Ovary (tissue), 9 donors: ENCODE measurements around the gene CTNNBIP1. TPM values are rescaled to one million over a fixed set of nuclear protein-coding genes. Genes with fewer than 3 reads are reported as not detected.

ENCODE experiments used
- DNase-seq, 5 donors: peaks; one replicate each; pipeline ENCODE4 v3.0.0-alpha.2; 2019 to 2020
- H3K27ac ChIP-seq, 2 donors: fragments of 200-600 bp; one replicate each; pipeline versions ENCODE4 v1.5.1 to v1.8.0; 2019 to 2022
- H3K27me3 ChIP-seq: fragments of 200-600 bp; one replicate; pipeline ENCODE4 v1.8.0; 2022
- H3K36me3 ChIP-seq: fragments of 200-600 bp; sonication (generic); one replicate; pipeline ENCODE4 v1.5.1; 2019
- H3K4me1 ChIP-seq: one replicate; pipeline ENCODE4 v1.8.1; 2013; ENCODE audit warnings: mild to moderate bottlenecking, moderate library complexity; ENCODE audit not compliant: insufficient read depth
- H3K4me3 ChIP-seq: fragments of 200-600 bp; sonication (generic); one replicate; pipeline ENCODE4 v1.5.1; 2017
- H3K9me3 ChIP-seq, 2 donors: fragments of 200-600 bp in 1 of 2; sonication (generic) in 1 of 2; one replicate each; pipeline versions ENCODE4 v1.5.1 to v1.8.1; 2013 to 2019; ENCODE audit warnings: mild to moderate bottlenecking in 1 of 2, moderate library complexity in 1 of 2
- CTCF ChIP-seq, 3 donors: fragments of 450-650 bp in 2 of 3; fragments of 200-600 bp in 1 of 3; IDR thresholded peaks; one replicate each; pipeline versions ENCODE4 v1.5.1 to v1.8.0; 2016 to 2022; ENCODE audit warnings: antibody characterized with exemption in 3 of 3, mild to moderate bottlenecking in 1 of 3
- EP300 ChIP-seq: sonication (generic); formaldehyde crosslinking; IDR thresholded peaks from one replicate; pipeline ENCODE4 v1.6.1; 2017; ENCODE audit warnings: antibody characterized with exemption
- POLR2A ChIP-seq: fragments of 450-650 bp; IDR thresholded peaks from one replicate; pipeline ENCODE4 v1.6.1; 2017; ENCODE audit warnings: antibody characterized with exemption, mild to moderate bottlenecking, moderate library complexity
- whole genome bisulfite sequencing, 3 donors: extraction: QIAGEN DNeasy Blood & Tissue Kit in 1 of 3; methylation state at CpG; one replicate each; pipeline versions ENCODE4 v1.1.5 to v1.1.7; 2013 to 2017; 5-methylcytosine and 5-hydroxymethylcytosine counted together
- intact Hi-C, 4 donors: fragments of 100-400 bp; cut with DNase I; formaldehyde crosslinking; loops; one replicate each; pipeline versions ENCODE4 v1.11.0 to v1.15.1; 2022 to 2023
- polyA plus RNA-seq, 2 donors: library from polyadenylated mRNA; stranded (reverse); fragments of 200-250 nt in 1 of 2; fragments of 350-450 nt in 1 of 2; fragmentation: Illumina TruSeq in 1 of 2; extraction: RNeasy Lipid Tissue Mini Kit (QIAGEN cat#74804) in 1 of 2; gene quantifications; one replicate each; pipeline ENCODE4 v1.2.3, GENCODE V29; 2013 to 2014
- total RNA-seq, 7 donors: library from RNA; depleted of rRNA in 2 of 7; stranded (reverse); fragments of >200 nt in 2 of 7; fragmentation: NEBNext Ultra II Directional in 3 of 7; extraction: Animal tissue kit (Norgen Biotek cat#: 25700) in 3 of 7; gene quantifications; one replicate each; pipeline versions ENCODE4 v1.1.0 to v1.2.4, GENCODE V29; 2016 to 2023
- donor health status: DM: no; HTN: no; CAD: no; lungs with moderate emphysema.
- donor health status: DM: no; HTN: no; CAD: no.
- donor health status: Bipolar disorder and iron deficiency.
- donor health status: DM: yes; HTN: yes; CAD: no.
- donor health status: DM: no; HTN: no; CAD: no.
- donor health status: DM: yes; HTN: yes; CAD: no.

The CTNNBIP1 gene
- total and polyA plus RNA-seq, 9 donors, result 10.4 to 28.5 (median 20.7) TPM

DNA sequence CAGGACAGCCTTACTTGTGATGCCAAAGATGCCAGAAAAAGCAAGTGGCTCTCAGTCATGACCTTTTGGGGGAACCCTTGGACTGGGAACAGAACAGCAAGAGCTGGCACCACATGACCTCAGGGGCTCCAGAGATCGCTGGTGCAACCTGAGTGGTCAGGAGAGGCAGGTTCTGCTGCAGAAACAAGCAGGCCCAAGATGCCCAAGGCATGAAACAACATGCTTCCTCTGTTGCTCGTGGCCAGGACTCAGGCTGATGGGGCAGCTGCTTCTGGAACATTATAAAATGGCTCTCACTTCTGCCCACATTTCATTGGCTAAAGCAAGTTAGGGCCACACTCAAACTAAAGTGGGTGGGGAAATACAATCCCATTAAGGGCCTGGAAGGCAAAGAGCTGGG lies 68.6 kb downstream of the CTNNBIP1 start:
- peaks cover 2% of the 10 kb centered on the region for H3K4me1 ChIP-seq
- H3K9me3 ChIP-seq, result no peaks in the 10 kb centered on the region
- no peak overlapping the region for H3K4me3 ChIP-seq
- no peaks in the 10 kb centered on the region for H3K27me3 ChIP-seq
- DNase-seq, result no peak
- no peak for TF ChIP-seq EP300
- no peak for TF ChIP-seq POLR2A
- TF ChIP-seq CTCF (IDR thresholded peaks at IDR 0.05), result no peak
- H3K27ac ChIP-seq, result no peak overlapping the region
- H3K36me3 ChIP-seq, result no peaks in the 10 kb centered on the region
- 90 to 95% (median 93%) methylated on average over 2 of the region's 2 CpGs for WGBS, 3 donors
- intact Hi-C loops, result no loop called here

GRCh38 chr1:9840176-9840575 lies 69.9 kb downstream of the CTNNBIP1 start:
- no peaks in the 10 kb centered on the region for H3K9me3 ChIP-seq
- intact Hi-C loops, result no loop called here
- peak in 1 of 5 donors; percentile 7 for DNase-seq
- TF ChIP-seq CTCF (IDR thresholded peaks at IDR 0.05), result no peak
- no peak for TF ChIP-seq EP300
- TF ChIP-seq POLR2A, result no peak
- H3K36me3 ChIP-seq, result no peaks in the 10 kb centered on the region
- H3K27me3 ChIP-seq, result no peaks in the 10 kb centered on the region
- no peak overlapping the region for H3K4me3 ChIP-seq
- H3K27ac ChIP-seq, result no peak overlapping the region
- WGBS, 3 donors, result 42 to 58% (median 57%) methylated on average over 3 of the region's 3 CpGs
- H3K4me1 ChIP-seq, result peaks cover 6% of the 10 kb centered on the region

DNA sequence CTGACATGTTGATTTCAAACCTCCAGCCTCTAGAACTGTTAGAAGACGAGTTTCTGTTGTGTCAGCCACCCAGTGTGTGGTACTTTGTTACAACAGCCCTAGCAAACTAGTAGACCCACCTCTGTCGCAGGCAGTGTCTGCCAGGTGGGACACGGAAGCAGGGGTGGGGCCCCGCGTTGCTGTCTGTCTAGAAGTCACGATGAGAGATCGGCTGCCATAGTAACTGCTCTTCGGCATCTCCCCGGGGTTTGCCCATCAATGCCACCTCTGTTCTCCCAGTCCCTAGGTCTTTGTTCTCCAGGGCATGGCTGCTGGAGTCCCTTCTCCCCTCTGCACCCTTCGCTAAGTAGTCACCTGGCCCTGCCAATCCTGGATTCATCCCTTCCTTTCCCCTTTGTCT lies 71.1 kb downstream of the CTNNBIP1 start:
- WGBS, 3 donors, result 92 to 96% (median 92%) methylated on average over 10 of the region's 10 CpGs
- H3K27ac ChIP-seq, result no peak overlapping the region
- H3K36me3 ChIP-seq, result no peaks in the 10 kb centered on the region
- no peak overlapping the region for H3K4me3 ChIP-seq
- peaks cover 6% of the 10 kb centered on the region for H3K4me1 ChIP-seq
- intact Hi-C loops, result no loop called here
- H3K27me3 ChIP-seq, result no peaks in the 10 kb centered on the region
- no peak for DNase-seq
- H3K9me3 ChIP-seq, result no peaks in the 10 kb centered on the region
- TF ChIP-seq POLR2A (no peak), EP300 (no peak), CTCF (IDR thresholded peaks at IDR 0.05) (no peak)

DNA sequence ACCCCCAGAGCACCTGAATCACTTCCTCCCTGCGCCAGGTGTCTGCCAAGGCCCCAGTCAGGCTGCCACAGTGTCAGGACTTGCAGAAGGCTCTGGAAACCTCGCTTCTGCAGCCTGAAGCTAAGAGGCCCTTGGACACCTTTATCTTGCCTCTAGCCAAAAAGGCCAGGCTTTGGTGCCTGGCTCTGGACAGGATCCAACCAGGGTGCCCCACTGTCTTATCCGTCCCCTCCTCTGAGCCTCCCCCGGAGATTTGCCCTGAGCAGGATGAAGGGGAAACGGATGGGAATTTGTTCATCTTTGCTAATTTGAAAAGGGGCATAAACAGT lies 73.5 kb downstream of the CTNNBIP1 start:
- Histone ChIP-seq H3K4me1 (peaks cover 4% of the 10 kb centered on the region), H3K27me3 (no peaks in the 10 kb centered on the region), H3K9me3 (no peaks in the 10 kb centered on the region), H3K27ac (no peak overlapping the region), H3K4me3 (no peak overlapping the region), H3K36me3 (no peaks in the 10 kb centered on the region)
- intact Hi-C loops, result no loop called here
- WGBS, 3 donors, result 83 to 87% (median 85%) methylated on average over 5 of the region's 5 CpGs
- TF ChIP-seq EP300, result no peak
- TF ChIP-seq POLR2A, result no peak
- no peak for TF ChIP-seq CTCF (IDR thresholded peaks at IDR 0.05)
- DNase-seq, result peak in 1 of 5 donors; percentile 29
